H1 (cell line): ENCODE measurements around the gene LRFN3. TPM values are rescaled to one million over a fixed set of nuclear protein-coding genes. Genes with fewer than 3 reads are reported as not detected.

Experiments
- CTCF ChIA-PET: fragments of 300-600 bp; sonication (Branson Sonifier 250); formaldehyde crosslinking; loops from one replicate; lab custom pipeline; 2021; ENCODE audit not compliant: partially characterized antibody; lab: Charles Lee
- POLR2A ChIA-PET: fragments of 300-600 bp; sonication (Branson Sonifier 250); formaldehyde crosslinking; loops from one replicate; lab custom pipeline; 2021; ENCODE audit warnings: inconsistent platforms; ENCODE audit not compliant: partially characterized antibody; lab: Charles Lee
- DNase-seq, 2 experiments: peaks; one replicate each; pipeline versions ENCODE4 v3.0.0 to v3.0.0-alpha.2; 2010 to 2022; ENCODE audit warnings: low spot score in 2 of 2, low read depth in 1 of 2, mixed read lengths in 1 of 2
- FAIRE-seq: peaks from 2 replicates; lab custom pipeline; 2011; peaks lifted over from hg19 to GRCh38; lab: Jason Lieb, UNC
- H2AFZ ChIP-seq: 2 replicates; pipeline ENCODE4 v1.8.1; 2012; ENCODE audit warnings: low read length, inconsistent platforms
- H2AK5ac ChIP-seq: 2 replicates; pipeline ENCODE4 v1.6.1; 2013; ENCODE audit warnings: low read depth, low read length
- H2BK120ac ChIP-seq: replicated peaks from 2 replicates; pipeline ENCODE3; 2013; ENCODE audit warnings: low read depth, low read length, inconsistent platforms
- H2BK12ac ChIP-seq: 2 replicates; pipeline ENCODE4 v1.6.1; 2013; ENCODE audit warnings: low read depth, low read length
- H2BK15ac ChIP-seq: 2 replicates; pipeline ENCODE4 v1.6.1; 2013; ENCODE audit warnings: low read length
- H2BK20ac ChIP-seq: 2 replicates; pipeline ENCODE4 v1.6.1; 2013; ENCODE audit warnings: low read length
- H2BK5ac ChIP-seq: 2 replicates; pipeline ENCODE4 v1.6.1; 2013; ENCODE audit warnings: low read depth, low read length
- H3K14ac ChIP-seq: 2 replicates; pipeline ENCODE4 v1.6.1; 2013; ENCODE audit warnings: inconsistent platforms; ENCODE audit not compliant: insufficient read length
- H3K18ac ChIP-seq: 2 replicates; pipeline ENCODE4 v1.6.1; 2013; ENCODE audit warnings: low read length; ENCODE audit errors: extremely low read depth
- H3K23ac ChIP-seq: 2 replicates; pipeline ENCODE4 v1.6.1; 2013; ENCODE audit warnings: inconsistent platforms; ENCODE audit not compliant: insufficient read length
- H3K23me2 ChIP-seq: 2 replicates; pipeline ENCODE4 v1.6.1; 2013; ENCODE audit warnings: low read depth, low read length
- H3K27ac ChIP-seq: 2 replicates; pipeline ENCODE4 v1.6.1; 2011; ENCODE audit warnings: low read depth, low read length, inconsistent platforms
- H3K27me3 ChIP-seq, 4 experiments: replicated peaks in 1 of 4; 1 replicate in 1 of 4; 2 replicates in 3 of 4; pipeline versions ENCODE4 v1.6.1 to v1.8.1; 2011 to 2013; ENCODE audit warnings: low read length in 3 of 4, mild to moderate bottlenecking in 3 of 4, inconsistent platforms in 2 of 4, mixed read lengths in 2 of 4, moderate library complexity in 1 of 4; ENCODE audit not compliant: control insufficient read depth in 3 of 4, insufficient read depth in 3 of 4; ENCODE audit errors: extremely low read depth in 1 of 4
- H3K36me3 ChIP-seq, 4 experiments: 2 replicates each; pipeline versions ENCODE4 v1.6.1 to v1.8.1; 2011 to 2013; ENCODE audit warnings: mild to moderate bottlenecking in 4 of 4, low read length in 3 of 4, moderate library complexity in 2 of 4, control low read depth in 1 of 4, inconsistent platforms in 1 of 4; ENCODE audit not compliant: insufficient read depth in 4 of 4, control insufficient read depth in 2 of 4
- H3K4ac ChIP-seq: replicated peaks from 2 replicates; pipeline ENCODE3; 2013; ENCODE audit warnings: low read length, low read depth, mixed read lengths, inconsistent platforms; ENCODE audit not compliant: insufficient read length
- H3K4me1 ChIP-seq, 4 experiments: replicated peaks in 1 of 4; 1 replicate in 1 of 4; 2 replicates in 3 of 4; pipeline versions ENCODE4 v1.6.1 to v1.8.1; 2011 to 2013; ENCODE audit warnings: low read length in 3 of 4, inconsistent platforms in 2 of 4, mixed read lengths in 1 of 4; ENCODE audit not compliant: insufficient read depth in 4 of 4, control insufficient read depth in 3 of 4
- H3K4me2 ChIP-seq, 2 experiments: 2 replicates each; pipeline versions ENCODE4 v1.6.1 to v1.8.1; 2011 to 2013; ENCODE audit warnings: low read depth in 2 of 2, low read length in 2 of 2, control low read depth in 1 of 2, inconsistent platforms in 1 of 2, mild to moderate bottlenecking in 1 of 2; ENCODE audit not compliant: insufficient read depth in 1 of 2
- H3K4me3 ChIP-seq, 4 experiments: fragments of 200-600, 300-600 bp in 1 of 4; sonication (generic), shearing (Covaris generic), sonication (Bioruptor Twin) in 1 of 4; 2 replicates each; pipeline versions ENCODE4 v1.5.1 to v1.8.1; 2011 to 2016; ENCODE audit warnings: low read length in 4 of 4, low read depth in 3 of 4, control low read depth in 2 of 4, inconsistent platforms in 2 of 4, mild to moderate bottlenecking in 2 of 4, mixed read lengths in 1 of 4, moderate library complexity in 1 of 4; ENCODE audit not compliant: insufficient read depth in 2 of 4; ENCODE audit errors: extremely low read depth in 1 of 4
- H3K56ac ChIP-seq: replicated peaks from 2 replicates; pipeline ENCODE3; 2013; ENCODE audit warnings: low read depth, mild to moderate bottlenecking, mixed read lengths, low read length, inconsistent platforms; ENCODE audit not compliant: insufficient read length
- H3K79me1 ChIP-seq: 2 replicates; pipeline ENCODE4 v1.6.1; 2013; ENCODE audit warnings: low read depth, low read length, control low read depth
- H3K79me2 ChIP-seq, 2 experiments: 2 replicates each; pipeline versions ENCODE4 v1.6.1 to v1.8.1; 2012 to 2013; ENCODE audit warnings: low read length in 2 of 2, mild to moderate bottlenecking in 2 of 2, inconsistent platforms in 1 of 2; ENCODE audit not compliant: insufficient read depth in 2 of 2, control insufficient read depth in 1 of 2
- H3K9ac ChIP-seq, 4 experiments: replicated peaks in 1 of 4; 1 replicate in 1 of 4; 2 replicates in 3 of 4; pipeline versions ENCODE4 v1.6.1 to v1.8.1; 2011 to 2013; ENCODE audit warnings: low read depth in 3 of 4, low read length in 3 of 4, control low read depth in 2 of 4, mild to moderate bottlenecking in 2 of 4, moderate library complexity in 2 of 4, inconsistent platforms in 1 of 4; ENCODE audit errors: extremely low read depth in 1 of 4
- H3K9me3 ChIP-seq, 2 experiments: 2 replicates each; pipeline versions ENCODE4 v1.6.1 to v1.8.1; 2012 to 2013; ENCODE audit warnings: mild to moderate bottlenecking in 2 of 2, moderate library complexity in 2 of 2, control low read depth in 1 of 2, inconsistent platforms in 1 of 2, low read depth in 1 of 2, low read length in 1 of 2, mixed read lengths in 1 of 2; ENCODE audit not compliant: insufficient read depth in 2 of 2
- H4K20me1 ChIP-seq, 2 experiments: replicated peaks in 1 of 2; 2 replicates each; pipeline versions ENCODE3 to v1.8.1; 2011 to 2013; ENCODE audit warnings: inconsistent platforms in 2 of 2, low read length in 2 of 2, mild to moderate bottlenecking in 1 of 2; ENCODE audit not compliant: insufficient read depth in 2 of 2, control insufficient read depth in 1 of 2
- H4K5ac ChIP-seq: 2 replicates; pipeline ENCODE4 v1.6.1; 2013; ENCODE audit warnings: low read length, low read depth, mixed read lengths, inconsistent platforms; ENCODE audit not compliant: insufficient read length
- H4K8ac ChIP-seq: 2 replicates; pipeline ENCODE4 v1.8.0; 2013; ENCODE audit warnings: mild to moderate bottlenecking, moderate library complexity, low read length, inconsistent platforms; ENCODE audit not compliant: insufficient read depth; ENCODE audit errors: extremely low read depth
- H4K91ac ChIP-seq: replicated peaks from 2 replicates; pipeline ENCODE3; 2013; ENCODE audit warnings: low read length, mixed read lengths, inconsistent platforms; ENCODE audit not compliant: insufficient read length
- SUZ12 ChIP-seq: fragments of 200-600 bp; sonication (generic); IDR thresholded peaks from 2 replicates; pipeline ENCODE4 v1.6.1; 2012; ENCODE audit warnings: mild to moderate bottlenecking, inconsistent platforms, low read length, moderate library complexity, mixed read lengths
- WGBS, 2 experiments: shearing (Covaris generic) in 1 of 2; methylation state at CpG; one replicate each; pipeline versions ENCODE4 v1.1.6 to v1.1.7; 2013 to 2015; ENCODE audit warnings: low lambda C conversion rate in 2 of 2, mixed read lengths in 2 of 2, inconsistent platforms in 1 of 2, low coverage in 1 of 2, missing lambda C conversion rate in 1 of 2; ENCODE audit not compliant: insufficient replicate concordance in 2 of 2, insufficient coverage in 1 of 2, insufficient read length in 1 of 2; ENCODE audit errors: extremely low coverage in 1 of 2, missing lambda C conversion rate in 1 of 2; 5-methylcytosine and 5-hydroxymethylcytosine counted together
- polyA plus RNA-seq, 7 experiments: library from polyadenylated mRNA; depleted of rRNA in 3 of 7; stranded (reverse) in 5 of 7; unstranded in 2 of 7; fragments of >200 nt in 5 of 7; fragments of 200-250 nt in 2 of 7; gene quantifications; 1 replicate in 5 of 7; 2 replicates in 1 of 7; 4 replicates in 1 of 7; pipeline versions ENCODE4 v1.2.1 to v1.2.3, GENCODE V29; 2011 to 2013; ENCODE audit warnings: missing spikeins in 2 of 7, mixed read lengths in 2 of 7
- total RNA-seq: library from RNA; stranded (reverse); fragmentation: NEBNext Ultra II Directional; extraction: Animal tissue kit (Norgen Biotek cat#: 25700); gene quantifications from 2 replicates; pipeline ENCODE4 v1.2.1, GENCODE V29; 2021

LRFN3 gene
- total and polyA plus RNA-seq, 2 of the 8 experiments (the other 6 are each of a cell fraction or from before 2014, with no cell fraction given), result 4.6 to 16.8 TPM

DNA sequence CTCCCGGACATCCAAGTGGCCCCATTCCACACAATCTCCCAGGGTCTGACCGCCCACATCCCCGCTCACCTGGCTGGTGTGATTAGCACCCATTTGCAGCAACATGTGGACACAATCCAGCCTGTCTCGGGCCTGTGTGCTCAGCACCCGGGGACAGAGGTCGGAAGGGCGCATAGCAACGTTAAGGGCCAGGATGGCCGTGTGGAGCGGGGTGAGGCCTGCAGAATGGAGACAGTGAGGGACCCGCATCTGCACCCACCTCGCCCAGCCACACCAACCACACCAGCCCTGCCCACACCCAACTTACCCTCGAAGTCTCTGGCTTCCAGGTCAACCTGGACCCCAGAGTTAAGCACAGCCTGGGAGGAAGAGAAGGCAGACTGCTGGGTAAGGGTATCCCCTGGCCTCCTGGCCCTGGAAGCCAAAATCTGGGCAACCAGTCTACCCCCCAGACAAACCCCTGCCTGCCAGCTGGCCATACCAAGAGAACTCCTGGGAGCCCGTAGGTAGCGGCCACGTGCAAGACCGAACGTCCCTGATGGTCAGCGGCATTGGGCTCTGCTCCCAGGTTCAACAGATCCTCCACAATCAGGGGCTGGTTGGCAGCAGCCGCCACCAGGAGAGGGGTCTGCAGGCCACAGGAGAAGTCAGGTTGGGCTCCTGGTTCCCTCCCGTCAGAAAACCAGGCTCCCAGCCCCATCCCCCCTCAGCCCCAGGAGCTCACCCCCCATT is 40.1 kb upstream of the LRFN3 start:
- Histone ChIP-seq H3K4me1 (peaks cover 0 to 5% (median 1%) of the 10 kb centered on the region in 4 experiments; a peak in 5 of 7 replicates), H3K27me3 (no peaks in the 10 kb centered on the region), H3K4me3 (no peak overlapping the region), H3K23ac (no peak overlapping the region), H3K14ac (no peak overlapping the region), H3K27ac (no peak overlapping the region), H3K23me2 (peaks cover 4% of the 10 kb centered on the region; the same call in 1 of the 2 replicates), H3K36me3 (peaks cover 10 to 43% (median 17%) of the 10 kb centered on the region in 4 experiments), H3K9me3 (no peaks in the 10 kb centered on the region), H4K8ac (no peak overlapping the region; the same call in 1 of the 2 replicates), H3K79me2 (peaks cover 0 to 8% of the 10 kb centered on the region in 2 experiments; a peak in 1 of 4 replicates), H3K4me2 (no peak overlapping the region), H2BK120ac (no peak overlapping the region), H3K4ac (no peak overlapping the region), H2AK5ac (no peak overlapping the region), H3K56ac (no peak overlapping the region), H4K20me1 (peaks cover 0 to 3% of the 10 kb centered on the region in 2 experiments), H4K91ac (no peak overlapping the region), H2AFZ (no peak overlapping the region), H3K79me1 (no peaks in the 10 kb centered on the region; the same call in 1 of the 2 replicates), H3K9ac (no peak overlapping the region), H2BK15ac (no peak overlapping the region), H2BK12ac (no peak overlapping the region), H2BK20ac (no peak overlapping the region), H2BK5ac (no peak overlapping the region), H4K5ac (no peak overlapping the region), H3K18ac (no peak overlapping the region)
- WGBS, 2 experiments, result 94% methylated on average over 17 of the region's 21 CpGs; no CpG with 5 or more reads in 1 of the 2 experiments
- DNase-seq (no peak), FAIRE-seq (no peak)
- ChIA-PET POLR2A (interaction anchor here (0.6 to 1.4 kb wide), 3 partner anchors 8 to 611 kb away, joined by 3 to 4 read pairs (median 3); no protein-coding TSS in a partner anchor), CTCF (interaction anchor here (0.8 kb wide), 1 partner anchor 14 kb away, joined by 3 read pairs; no protein-coding TSS in a partner anchor)
- no peak for TF ChIP-seq SUZ12
